ENCODE measurements around the gene TAF9. TPM values are rescaled to one million over a fixed set of nuclear protein-coding genes. Genes with fewer than 3 reads are reported as not detected.

TAF9 gene
- total RNA-seq, 1 experiment from 2014 or later, result 76.1 TPM

DNA sequence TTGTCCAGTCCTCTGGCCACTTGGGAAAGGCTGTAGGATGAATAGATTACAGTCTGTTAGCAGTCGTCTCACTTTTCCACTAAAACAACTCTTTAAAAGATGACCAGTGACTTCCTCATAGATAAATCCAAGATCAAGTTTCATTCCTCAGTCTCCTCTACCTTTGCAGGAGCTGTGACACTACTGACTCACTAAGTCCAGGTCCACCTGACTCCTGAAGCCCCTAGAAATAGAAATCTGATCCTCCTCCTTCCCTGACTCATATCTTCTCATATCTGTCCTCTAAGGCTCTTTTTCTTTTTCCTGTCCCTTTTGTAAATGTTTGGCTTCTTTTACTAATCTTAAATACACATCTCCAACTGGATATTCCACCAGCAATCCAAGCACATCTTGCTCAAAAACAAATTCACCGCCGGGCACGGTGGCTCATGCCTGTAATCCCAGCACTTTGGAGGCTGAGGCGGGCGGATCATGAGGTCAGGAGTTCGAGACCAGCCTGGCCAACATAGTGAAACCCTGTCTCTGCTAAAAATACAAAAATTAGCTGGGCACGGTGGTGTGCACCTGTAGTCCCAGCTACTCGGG, 39.3 kb downstream of the TAF9 start:
- TF ChIP-seq ZNF138 (CRISPR knock-in tag; conservative IDR thresholded peaks at IDR 0.05), result no peak
- TF ChIP-seq, protein P1, sequence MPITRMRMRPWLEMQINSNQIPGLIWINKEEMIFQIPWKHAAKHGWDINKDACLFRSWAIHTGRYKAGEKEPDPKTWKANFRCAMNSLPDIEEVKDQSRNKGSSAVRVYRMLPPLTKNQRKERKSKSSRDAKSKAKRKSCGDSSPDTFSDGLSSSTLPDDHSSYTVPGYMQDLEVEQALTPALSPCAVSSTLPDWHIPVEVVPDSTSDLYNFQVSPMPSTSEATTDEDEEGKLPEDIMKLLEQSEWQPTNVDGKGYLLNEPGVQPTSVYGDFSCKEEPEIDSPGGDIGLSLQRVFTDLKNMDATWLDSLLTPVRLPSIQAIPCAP (CRISPR knock-in tag; IDR thresholded peaks at IDR 0.05), result no peak
- ATAC-seq, result no peak
- Mint-ChIP-seq H3K9me3 (no peaks in the 10 kb centered on the region), H3K36me3 (no peaks in the 10 kb centered on the region), H3K27ac (no peak overlapping the region), H3K4me1 (peaks cover 13% of the 10 kb centered on the region), H3K4me3 (no peak overlapping the region), H3K27me3 (ENCODE audit: low read depth) (peaks cover 6% of the 10 kb centered on the region)
- POLR2A ChIA-PET, result no interaction called here
- CTCF ChIA-PET, result no interaction called here
- DNase-seq (ENCODE audit: low spot score), result no peak

DNA sequence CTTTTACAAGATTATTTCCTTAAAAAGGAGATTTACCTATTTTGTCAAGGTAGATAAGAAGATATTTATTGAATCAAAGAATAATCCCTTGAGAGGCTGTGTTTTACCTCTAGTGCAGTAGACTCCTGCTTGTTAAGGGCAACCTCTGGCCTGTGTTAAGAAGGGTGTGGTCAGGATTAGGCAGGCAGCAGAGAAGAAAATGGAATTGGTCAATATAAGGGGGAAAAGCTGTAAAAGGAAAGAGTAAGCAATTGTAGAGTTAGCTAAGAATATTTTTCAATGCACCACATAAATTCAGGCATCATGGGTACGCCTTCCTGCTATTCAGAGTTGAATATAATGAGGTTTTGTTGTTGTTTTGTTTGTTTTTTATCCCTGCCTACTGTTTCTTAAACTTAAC, 43.0 kb downstream of the TAF9 start:
- CTCF ChIA-PET, result interaction anchor here (0.6 to 1.7 kb wide), 2 partner anchors 8 to 12 kb away, joined by 4 to 7 read pairs; no protein-coding TSS in a partner anchor
- no peak for DNase-seq (ENCODE audit: low spot score)
- H3K27ac Mint-ChIP-seq, result no peak overlapping the region
- POLR2A ChIA-PET, result interaction anchor here (0.7 kb wide), 1 partner anchor 1887 kb away, joined by 13 read pairs; no protein-coding TSS in a partner anchor
- H3K27me3 Mint-ChIP-seq (ENCODE audit: low read depth), result no peaks in the 10 kb centered on the region
- no peak for ATAC-seq
- no peaks in the 10 kb centered on the region for H3K9me3 Mint-ChIP-seq
- no peak overlapping the region for H3K4me3 Mint-ChIP-seq
- H3K4me1 Mint-ChIP-seq, result no peaks in the 10 kb centered on the region
- no peaks in the 10 kb centered on the region for H3K36me3 Mint-ChIP-seq
- TF ChIP-seq TCF7 (CRISPR knock-in tag; IDR thresholded peaks at IDR 0.05; ENCODE audit: low read depth), result no peak
- TF ChIP-seq ZNF232 (CRISPR knock-in tag; IDR thresholded peaks at IDR 0.05), result no peak
- TF ChIP-seq, protein P2, sequence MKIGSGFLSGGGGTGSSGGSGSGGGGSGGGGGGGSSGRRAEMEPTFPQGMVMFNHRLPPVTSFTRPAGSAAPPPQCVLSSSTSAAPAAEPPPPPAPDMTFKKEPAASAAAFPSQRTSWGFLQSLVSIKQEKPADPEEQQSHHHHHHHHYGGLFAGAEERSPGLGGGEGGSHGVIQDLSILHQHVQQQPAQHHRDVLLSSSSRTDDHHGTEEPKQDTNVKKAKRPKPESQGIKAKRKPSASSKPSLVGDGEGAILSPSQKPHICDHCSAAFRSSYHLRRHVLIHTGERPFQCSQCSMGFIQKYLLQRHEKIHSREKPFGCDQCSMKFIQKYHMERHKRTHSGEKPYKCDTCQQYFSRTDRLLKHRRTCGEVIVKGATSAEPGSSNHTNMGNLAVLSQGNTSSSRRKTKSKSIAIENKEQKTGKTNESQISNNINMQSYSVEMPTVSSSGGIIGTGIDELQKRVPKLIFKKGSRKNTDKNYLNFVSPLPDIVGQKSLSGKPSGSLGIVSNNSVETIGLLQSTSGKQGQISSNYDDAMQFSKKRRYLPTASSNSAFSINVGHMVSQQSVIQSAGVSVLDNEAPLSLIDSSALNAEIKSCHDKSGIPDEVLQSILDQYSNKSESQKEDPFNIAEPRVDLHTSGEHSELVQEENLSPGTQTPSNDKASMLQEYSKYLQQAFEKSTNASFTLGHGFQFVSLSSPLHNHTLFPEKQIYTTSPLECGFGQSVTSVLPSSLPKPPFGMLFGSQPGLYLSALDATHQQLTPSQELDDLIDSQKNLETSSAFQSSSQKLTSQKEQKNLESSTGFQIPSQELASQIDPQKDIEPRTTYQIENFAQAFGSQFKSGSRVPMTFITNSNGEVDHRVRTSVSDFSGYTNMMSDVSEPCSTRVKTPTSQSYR (CRISPR knock-in tag; IDR thresholded peaks at IDR 0.05), result no peak

DNA sequence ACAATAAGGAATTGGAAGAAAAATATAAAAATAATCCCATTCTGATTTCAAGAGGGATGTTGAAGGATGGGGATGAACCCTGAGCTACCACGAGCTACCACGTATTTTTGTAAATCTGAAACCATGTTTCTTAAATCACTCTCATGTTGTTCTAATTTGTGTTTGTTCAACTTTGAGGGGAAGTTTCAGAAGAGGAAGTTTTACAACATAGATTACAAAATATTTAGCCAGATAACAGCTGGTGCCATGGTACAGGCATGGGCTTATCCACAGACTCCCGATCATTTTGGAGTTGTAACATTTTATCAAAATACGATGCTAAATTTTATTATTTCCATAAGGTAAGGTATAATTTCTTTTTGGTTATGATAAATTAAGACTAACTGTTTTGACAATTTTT, 51.9 kb downstream of the TAF9 start:
- H3K4me1 Mint-ChIP-seq, result no peaks in the 10 kb centered on the region
- no peaks in the 10 kb centered on the region for H3K27me3 Mint-ChIP-seq (ENCODE audit: low read depth)
- H3K4me3 Mint-ChIP-seq, result no peak overlapping the region
- H3K9me3 Mint-ChIP-seq, result peaks cover 5% of the 10 kb centered on the region
- DNase-seq (ENCODE audit: low spot score) (no peak), ATAC-seq (no peak)
- no peak for TF ChIP-seq GABPB1 (CRISPR knock-in tag; IDR thresholded peaks at IDR 0.05)
- no peak for TF ChIP-seq RELA (CRISPR knock-in tag; IDR thresholded peaks at IDR 0.05; ENCODE audit: borderline replicate concordance)
- TF ChIP-seq TEAD1 (CRISPR knock-in tag; IDR thresholded peaks at IDR 0.05), result no peak
- no peak for TF ChIP-seq TCF7 (CRISPR knock-in tag; IDR thresholded peaks at IDR 0.05; ENCODE audit: low read depth)
- no peak for TF ChIP-seq MXD4 (CRISPR knock-in tag; IDR thresholded peaks at IDR 0.05; ENCODE audit: borderline replicate concordance)
- TF ChIP-seq, protein P3, sequence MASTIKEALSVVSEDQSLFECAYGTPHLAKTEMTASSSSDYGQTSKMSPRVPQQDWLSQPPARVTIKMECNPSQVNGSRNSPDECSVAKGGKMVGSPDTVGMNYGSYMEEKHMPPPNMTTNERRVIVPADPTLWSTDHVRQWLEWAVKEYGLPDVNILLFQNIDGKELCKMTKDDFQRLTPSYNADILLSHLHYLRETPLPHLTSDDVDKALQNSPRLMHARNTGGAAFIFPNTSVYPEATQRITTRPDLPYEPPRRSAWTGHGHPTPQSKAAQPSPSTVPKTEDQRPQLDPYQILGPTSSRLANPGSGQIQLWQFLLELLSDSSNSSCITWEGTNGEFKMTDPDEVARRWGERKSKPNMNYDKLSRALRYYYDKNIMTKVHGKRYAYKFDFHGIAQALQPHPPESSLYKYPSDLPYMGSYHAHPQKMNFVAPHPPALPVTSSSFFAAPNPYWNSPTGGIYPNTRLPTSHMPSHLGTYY (CRISPR knock-in tag; IDR thresholded peaks at IDR 0.05), result no peak
- no peak for TF ChIP-seq ATF1 (CRISPR knock-in tag; IDR thresholded peaks at IDR 0.05)
- POLR2A ChIA-PET, result no interaction called here
- H3K36me3 Mint-ChIP-seq, result peaks cover 5% of the 10 kb centered on the region
- no peak overlapping the region for H3K27ac Mint-ChIP-seq
- CTCF ChIA-PET, result no interaction called here

DNA sequence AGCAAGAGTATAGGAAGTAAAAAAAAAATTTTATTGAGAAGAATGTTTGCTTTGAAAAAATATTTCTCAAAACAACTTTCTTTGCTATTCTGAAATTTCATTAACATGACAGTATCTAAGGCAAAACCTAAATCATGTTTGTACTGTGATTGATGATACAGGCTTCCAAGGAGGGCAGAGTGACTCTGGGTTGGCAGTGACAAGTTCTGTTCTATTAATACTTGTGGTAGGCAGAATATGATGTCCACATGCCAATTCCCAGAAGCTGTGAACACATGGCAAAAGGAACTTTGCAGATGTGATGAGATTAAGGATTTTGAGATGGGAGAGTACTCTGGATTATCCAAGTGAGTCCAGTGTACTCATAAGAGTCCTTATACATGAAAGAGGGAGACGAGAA, 53.3 kb downstream of the TAF9 start:
- Mint-ChIP-seq H3K27me3 (ENCODE audit: low read depth) (no peaks in the 10 kb centered on the region), H3K36me3 (peaks cover 7% of the 10 kb centered on the region), H3K27ac (no peak overlapping the region), H3K4me3 (no peak overlapping the region), H3K4me1 (no peaks in the 10 kb centered on the region), H3K9me3 (peaks cover 5% of the 10 kb centered on the region)
- ChIA-PET CTCF (no interaction called here), POLR2A (interaction anchor here (0.6 kb wide), 1 partner anchor 204 kb away, joined by 4 read pairs; no protein-coding TSS in a partner anchor)
- TF ChIP-seq, protein P4, sequence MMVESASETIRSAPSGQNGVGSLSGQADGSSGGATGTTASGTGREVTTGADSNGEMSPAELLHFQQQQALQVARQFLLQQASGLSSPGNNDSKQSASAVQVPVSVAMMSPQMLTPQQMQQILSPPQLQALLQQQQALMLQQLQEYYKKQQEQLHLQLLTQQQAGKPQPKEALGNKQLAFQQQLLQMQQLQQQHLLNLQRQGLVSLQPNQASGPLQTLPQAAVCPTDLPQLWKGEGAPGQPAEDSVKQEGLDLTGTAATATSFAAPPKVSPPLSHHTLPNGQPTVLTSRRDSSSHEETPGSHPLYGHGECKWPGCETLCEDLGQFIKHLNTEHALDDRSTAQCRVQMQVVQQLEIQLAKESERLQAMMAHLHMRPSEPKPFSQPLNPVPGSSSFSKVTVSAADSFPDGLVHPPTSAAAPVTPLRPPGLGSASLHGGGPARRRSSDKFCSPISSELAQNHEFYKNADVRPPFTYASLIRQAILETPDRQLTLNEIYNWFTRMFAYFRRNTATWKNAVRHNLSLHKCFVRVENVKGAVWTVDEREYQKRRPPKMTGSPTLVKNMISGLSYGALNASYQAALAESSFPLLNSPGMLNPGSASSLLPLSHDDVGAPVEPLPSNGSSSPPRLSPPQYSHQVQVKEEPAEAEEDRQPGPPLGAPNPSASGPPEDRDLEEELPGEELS (CRISPR knock-in tag; IDR thresholded peaks at IDR 0.05), result no peak
- TF ChIP-seq TCF7 (CRISPR knock-in tag; IDR thresholded peaks at IDR 0.05; ENCODE audit: low read depth), result no peak
- TF ChIP-seq, protein P1 (CRISPR knock-in tag; IDR thresholded peaks at IDR 0.05), result no peak
- TF ChIP-seq, protein P5, sequence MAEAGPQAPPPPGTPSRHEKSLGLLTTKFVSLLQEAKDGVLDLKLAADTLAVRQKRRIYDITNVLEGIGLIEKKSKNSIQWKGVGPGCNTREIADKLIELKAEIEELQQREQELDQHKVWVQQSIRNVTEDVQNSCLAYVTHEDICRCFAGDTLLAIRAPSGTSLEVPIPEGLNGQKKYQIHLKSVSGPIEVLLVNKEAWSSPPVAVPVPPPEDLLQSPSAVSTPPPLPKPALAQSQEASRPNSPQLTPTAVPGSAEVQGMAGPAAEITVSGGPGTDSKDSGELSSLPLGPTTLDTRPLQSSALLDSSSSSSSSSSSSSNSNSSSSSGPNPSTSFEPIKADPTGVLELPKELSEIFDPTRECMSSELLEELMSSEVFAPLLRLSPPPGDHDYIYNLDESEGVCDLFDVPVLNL (CRISPR knock-in tag; IDR thresholded peaks at IDR 0.05; ENCODE audit: borderline replicate concordance, low read depth), result no peak
- TF ChIP-seq, protein P6, sequence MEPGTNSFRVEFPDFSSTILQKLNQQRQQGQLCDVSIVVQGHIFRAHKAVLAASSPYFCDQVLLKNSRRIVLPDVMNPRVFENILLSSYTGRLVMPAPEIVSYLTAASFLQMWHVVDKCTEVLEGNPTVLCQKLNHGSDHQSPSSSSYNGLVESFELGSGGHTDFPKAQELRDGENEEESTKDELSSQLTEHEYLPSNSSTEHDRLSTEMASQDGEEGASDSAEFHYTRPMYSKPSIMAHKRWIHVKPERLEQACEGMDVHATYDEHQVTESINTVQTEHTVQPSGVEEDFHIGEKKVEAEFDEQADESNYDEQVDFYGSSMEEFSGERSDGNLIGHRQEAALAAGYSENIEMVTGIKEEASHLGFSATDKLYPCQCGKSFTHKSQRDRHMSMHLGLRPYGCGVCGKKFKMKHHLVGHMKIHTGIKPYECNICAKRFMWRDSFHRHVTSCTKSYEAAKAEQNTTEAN (CRISPR knock-in tag; IDR thresholded peaks at IDR 0.05), result no peak
- TF ChIP-seq TP53 (CRISPR knock-in tag; IDR thresholded peaks at IDR 0.05), result no peak
- no peak for TF ChIP-seq ZNF396 (CRISPR knock-in tag; IDR thresholded peaks at IDR 0.05; ENCODE audit: borderline replicate concordance)
- TF ChIP-seq PRRX2 (CRISPR knock-in tag; IDR thresholded peaks at IDR 0.05), result no peak
- ATAC-seq, result no peak
- DNase-seq (ENCODE audit: low spot score), result no peak

Measured in WTC11 (cell line).